ENCODE measurements around the gene ABCB8. TPM values are rescaled to one million over a fixed set of nuclear protein-coding genes. Genes with fewer than 3 reads are reported as not detected.
A peak's percentile ranks its signal among the peaks of the same experiment; 100 is the strongest.

Gene ABCB8
- total and polyA plus RNA-seq, 12 donors, result 16.7 to 42.2 (median 24.6) TPM

GRCh38 chr7:151017370-151017952, 10.8 kb upstream of the ABCB8 start:
- Histone ChIP-seq H3K27ac (no peak overlapping the region), H3K36me3 (peaks cover 0 to 19% (median 0%) of the 10 kb centered on the region in 9 donors), H3K4me1 (peaks cover 9 to 54% (median 34%) of the 10 kb centered on the region in 9 donors), H3K4me3 (peak overlapping the region in 1 of 10 donors; percentile 37), H3K9me3 (no peaks in the 10 kb centered on the region), H3K27me3 (peaks cover 0 to 56% (median 53%) of the 10 kb centered on the region in 7 donors)
- no peak for TF ChIP-seq CTCF (IDR thresholded peaks at IDR 0.05)
- ATAC-seq, result no peak
- WGBS, 2 donors, result 47 to 48% methylated on average over 13 of the region's 13 CpGs
- DNase-seq, result no peak
- intact Hi-C loops (cut with DNase I), result loop anchor here in 4 of 10 donors (5.0 to 10.0 kb wide), 4 partner anchors 53 to 240 kb away; no protein-coding TSS in a partner anchor

GRCh38 chr7:151017953-151018420, 10.3 kb upstream of the ABCB8 start:
- peak; percentile 85 to 97 (median 95) for TF ChIP-seq CTCF (IDR thresholded peaks at IDR 0.05)
- Histone ChIP-seq H3K36me3 (peaks cover 0 to 15% (median 0%) of the 10 kb centered on the region in 9 donors), H3K9me3 (no peaks in the 10 kb centered on the region), H3K4me3 (peak overlapping the region in 7 of 10 donors; percentile 9 to 37 (median 22)), H3K27ac (no peak overlapping the region), H3K4me1 (peaks cover 9 to 49% (median 31%) of the 10 kb centered on the region in 9 donors), H3K27me3 (peaks cover 0 to 56% (median 53%) of the 10 kb centered on the region in 7 donors)
- ATAC-seq (peak; percentile 55 to 80 (median 69)), DNase-seq (peak; percentile 67 to 77)
- WGBS, 2 donors, result 3% methylated on average over 34 of the region's 34 CpGs
- intact Hi-C loops (cut with DNase I), result loop anchor here in 4 of 10 donors (5.0 to 10.0 kb wide), 4 partner anchors 53 to 241 kb away; no protein-coding TSS in a partner anchor

GRCh38 chr7:151018421-151019129, 9.7 kb upstream of the ABCB8 start:
- Histone ChIP-seq H3K27ac (no peak overlapping the region), H3K4me3 (peak overlapping the region in 9 of 10 donors; percentile 3 to 37 (median 24)), H3K9me3 (no peaks in the 10 kb centered on the region), H3K36me3 (peaks cover 0 to 14% (median 0%) of the 10 kb centered on the region in 9 donors), H3K4me1 (peaks cover 9 to 43% (median 25%) of the 10 kb centered on the region in 9 donors), H3K27me3 (peaks cover 0 to 58% (median 49%) of the 10 kb centered on the region in 7 donors)
- intact Hi-C loops (cut with DNase I), result loop anchor here in 4 of 10 donors (5.0 to 10.0 kb wide), 4 partner anchors 54 to 241 kb away; no protein-coding TSS in a partner anchor
- TF ChIP-seq CTCF (IDR thresholded peaks at IDR 0.05), result peak in 1 of 9 donors; percentile 25
- DNase-seq (no peak), ATAC-seq (peak in 5 of 8 donors; percentile 6 to 27 (median 25))
- WGBS, 2 donors, result 1% methylated on average over 73 to 82 of the region's 82 CpGs

GRCh38 chr7:151019130-151019447, 9.2 kb upstream of the ABCB8 start:
- no peak for TF ChIP-seq CTCF (IDR thresholded peaks at IDR 0.05)

More at GRCh38 chr7:151019130-151019447, 9.2 kb upstream of the ABCB8 start:
- DNase-seq, result no peak
- H3K36me3 ChIP-seq, result peaks cover 0 to 9% (median 0%) of the 10 kb centered on the region in 9 donors
- H3K9me3 ChIP-seq, result no peaks in the 10 kb centered on the region
- intact Hi-C loops (cut with DNase I), result loop anchor here in 4 of 10 donors (5.0 to 10.0 kb wide), 4 partner anchors 54 to 242 kb away; no protein-coding TSS in a partner anchor
- WGBS, 2 donors, result 26 to 34% methylated on average over 20 of the region's 20 CpGs
- H3K4me3 ChIP-seq, result peak overlapping the region in 9 of 10 donors; percentile 3 to 37 (median 24)
- peaks cover 9 to 38% (median 21%) of the 10 kb centered on the region in 9 donors for H3K4me1 ChIP-seq
- no peak overlapping the region for H3K27ac ChIP-seq
- peaks cover 0 to 56% (median 44%) of the 10 kb centered on the region in 7 donors for H3K27me3 ChIP-seq
- ATAC-seq, result peak in 3 of 8 donors; percentile 2 to 4 (median 4)
